ENCODE data around the gene DHX9.

The DHX9 gene

DNA sequence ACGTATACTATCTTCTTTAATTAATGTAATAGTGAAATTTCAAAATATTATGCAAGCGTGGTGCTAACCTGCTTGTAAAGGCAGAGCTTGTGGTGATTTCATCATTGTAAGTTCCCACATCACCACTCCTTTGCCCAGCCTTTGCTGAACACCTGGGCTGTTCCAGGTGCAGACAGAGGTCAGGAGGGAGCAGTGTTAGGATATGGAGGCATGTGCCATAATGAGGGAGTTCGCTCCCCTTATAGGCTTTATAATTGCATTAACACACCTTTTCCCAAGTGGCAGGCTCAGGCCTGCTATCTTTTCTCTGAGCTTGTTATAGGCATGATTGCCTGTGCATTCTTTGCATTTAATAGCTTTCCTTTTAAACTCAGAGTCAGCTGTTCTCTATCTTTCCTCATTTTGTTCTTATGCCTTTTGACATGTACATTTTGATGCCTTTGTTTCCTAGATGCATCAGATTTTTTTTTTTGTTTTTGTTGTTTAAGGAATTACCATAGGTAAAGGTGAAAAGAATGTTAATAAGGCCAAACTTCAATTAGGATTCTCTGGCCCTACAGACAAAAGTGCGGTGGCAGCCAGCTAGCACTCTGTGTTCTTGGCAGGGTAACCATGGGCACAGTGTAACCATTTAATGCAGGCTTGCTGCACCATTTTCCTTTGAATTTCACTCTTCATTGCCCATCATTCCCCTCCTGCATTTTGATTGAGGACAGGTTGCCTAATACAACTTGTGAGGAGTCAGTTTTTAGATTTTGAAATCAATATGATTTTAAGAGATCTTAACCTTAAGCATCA lies 36.9 kb upstream of the DHX9 start:
- no peak for DNase-seq (ENCODE audit: low read depth)
- no peak overlapping the region for H3K4me3 ChIP-seq (ENCODE audit: control insufficient read depth, low read depth, low read length)
- TF ChIP-seq, protein P1, sequence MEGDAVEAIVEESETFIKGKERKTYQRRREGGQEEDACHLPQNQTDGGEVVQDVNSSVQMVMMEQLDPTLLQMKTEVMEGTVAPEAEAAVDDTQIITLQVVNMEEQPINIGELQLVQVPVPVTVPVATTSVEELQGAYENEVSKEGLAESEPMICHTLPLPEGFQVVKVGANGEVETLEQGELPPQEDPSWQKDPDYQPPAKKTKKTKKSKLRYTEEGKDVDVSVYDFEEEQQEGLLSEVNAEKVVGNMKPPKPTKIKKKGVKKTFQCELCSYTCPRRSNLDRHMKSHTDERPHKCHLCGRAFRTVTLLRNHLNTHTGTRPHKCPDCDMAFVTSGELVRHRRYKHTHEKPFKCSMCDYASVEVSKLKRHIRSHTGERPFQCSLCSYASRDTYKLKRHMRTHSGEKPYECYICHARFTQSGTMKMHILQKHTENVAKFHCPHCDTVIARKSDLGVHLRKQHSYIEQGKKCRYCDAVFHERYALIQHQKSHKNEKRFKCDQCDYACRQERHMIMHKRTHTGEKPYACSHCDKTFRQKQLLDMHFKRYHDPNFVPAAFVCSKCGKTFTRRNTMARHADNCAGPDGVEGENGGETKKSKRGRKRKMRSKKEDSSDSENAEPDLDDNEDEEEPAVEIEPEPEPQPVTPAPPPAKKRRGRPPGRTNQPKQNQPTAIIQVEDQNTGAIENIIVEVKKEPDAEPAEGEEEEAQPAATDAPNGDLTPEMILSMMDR (conservative IDR thresholded peaks at IDR 0.05; ENCODE audit: control insufficient read depth, insufficient read depth, low read depth, low read length) = no peak

DNA sequence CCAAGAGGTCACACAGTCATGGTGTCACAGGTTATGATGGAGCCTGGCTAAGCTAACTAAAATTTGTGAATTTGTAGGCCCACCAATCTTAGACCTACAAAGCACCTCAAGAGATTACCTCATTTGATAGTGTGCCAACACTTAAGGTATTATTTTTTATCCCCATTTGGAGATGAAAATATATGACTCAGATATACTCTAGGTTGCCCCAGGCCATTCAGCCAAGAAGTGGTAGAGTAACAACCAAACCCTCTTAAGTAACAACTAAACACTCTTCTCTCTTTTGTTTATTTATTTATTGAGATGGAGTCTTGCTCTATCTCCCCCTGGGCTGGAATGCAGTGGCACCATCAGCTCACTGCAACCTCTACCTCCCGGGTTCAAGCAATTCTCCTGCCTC lies 35.3 kb upstream of the DHX9 start:
- no peak for DNase-seq (ENCODE audit: low read depth)
- no peak overlapping the region for H3K4me3 ChIP-seq (ENCODE audit: control insufficient read depth, low read depth, low read length)
- TF ChIP-seq, protein P1 (conservative IDR thresholded peaks at IDR 0.05; ENCODE audit: control insufficient read depth, insufficient read depth, low read depth, low read length) = no peak

DNA sequence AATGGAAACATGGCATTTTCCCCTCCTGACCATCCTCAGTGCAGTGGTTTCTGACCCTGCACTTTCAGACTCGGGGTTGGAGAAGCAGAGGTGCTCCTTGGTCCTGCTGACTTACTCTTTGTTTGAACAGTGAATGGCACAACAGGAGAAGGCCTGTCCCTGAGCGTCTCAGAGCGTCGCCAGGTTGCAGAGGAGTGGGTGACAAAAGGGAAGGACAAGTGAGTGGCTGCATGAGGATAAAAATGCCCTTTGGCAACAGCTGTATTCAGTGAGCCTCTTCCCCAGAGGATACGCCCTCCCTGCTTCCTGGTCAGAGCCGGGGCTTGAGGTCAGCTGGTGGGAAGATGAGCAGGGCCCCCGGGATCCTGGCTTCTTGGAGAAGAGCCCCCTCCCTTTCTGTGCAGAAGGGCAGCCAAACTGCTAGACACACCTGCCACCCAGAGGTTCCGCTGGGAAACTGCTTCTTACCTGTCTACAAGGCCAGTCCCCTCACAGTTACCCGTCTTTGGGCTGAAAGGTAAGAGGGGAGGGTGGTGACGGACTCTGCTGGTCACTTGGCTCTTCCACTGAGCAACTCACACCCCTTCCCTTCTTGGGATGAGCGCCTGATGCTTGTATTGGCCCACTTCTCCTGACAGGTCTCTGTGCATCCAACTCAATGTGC lies 33.0 kb upstream of the DHX9 start:
- H3K4me3 ChIP-seq (ENCODE audit: control insufficient read depth, low read depth, low read length) = no peak overlapping the region
- no peak for DNase-seq (ENCODE audit: low read depth)
- TF ChIP-seq, protein P1 (conservative IDR thresholded peaks at IDR 0.05; ENCODE audit: control insufficient read depth, insufficient read depth, low read depth, low read length) = no peak

DNA sequence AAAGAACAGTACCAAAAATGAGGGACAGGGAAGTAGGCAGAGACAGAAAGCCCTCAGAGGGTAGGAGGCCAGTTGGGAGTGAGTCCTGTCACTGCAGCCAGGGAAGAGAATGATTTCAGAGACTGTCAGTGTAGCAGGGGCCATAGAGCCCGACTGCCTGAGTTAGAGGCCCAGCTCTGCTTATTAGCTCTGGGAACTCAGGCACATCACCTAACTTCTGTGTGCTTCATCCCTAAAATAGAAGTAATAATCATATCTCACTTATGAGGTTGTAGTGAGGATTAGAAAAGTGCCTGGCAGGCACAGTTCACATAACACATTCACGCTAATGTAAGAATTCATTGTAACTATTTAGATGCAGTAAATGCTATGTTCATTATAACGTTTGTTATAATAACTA lies 31.2 kb upstream of the DHX9 start:
- TF ChIP-seq, protein P1 (conservative IDR thresholded peaks at IDR 0.05; ENCODE audit: control insufficient read depth, insufficient read depth, low read depth, low read length) = no peak
- no peak overlapping the region for H3K4me3 ChIP-seq (ENCODE audit: control insufficient read depth, low read depth, low read length)
- DNase-seq (ENCODE audit: low read depth) = no peak

DNA sequence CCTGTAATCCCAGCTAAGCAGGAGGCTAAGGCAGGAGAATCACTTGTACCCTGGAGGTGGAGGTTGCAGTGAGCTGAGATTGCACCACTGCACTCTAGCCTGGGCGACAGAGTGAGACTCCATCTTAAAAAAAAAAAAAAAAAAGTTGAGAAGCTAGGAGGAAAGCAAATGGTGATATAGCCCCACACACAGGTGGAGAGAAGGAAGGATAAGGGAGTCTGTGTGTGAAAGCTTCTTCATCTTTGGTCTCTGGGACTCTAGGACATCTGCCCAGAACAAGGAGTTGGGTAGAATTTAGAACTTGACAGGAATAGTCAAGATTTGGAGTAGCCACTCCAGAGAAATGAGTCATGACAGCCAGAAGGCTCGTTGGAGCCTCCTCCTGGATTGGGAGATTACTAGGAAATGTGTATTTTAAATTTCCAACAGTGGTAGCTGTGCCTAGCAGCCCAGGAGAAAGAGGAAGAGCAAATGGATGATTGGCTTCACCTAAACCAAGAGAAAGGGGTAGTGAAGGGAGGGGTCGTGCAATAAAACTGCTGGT lies 29.7 kb upstream of the DHX9 start:
- DNase-seq (ENCODE audit: low read depth) = peak; percentile 18
- TF ChIP-seq, protein P1 (conservative IDR thresholded peaks at IDR 0.05; ENCODE audit: control insufficient read depth, insufficient read depth, low read depth, low read length) = peak; percentile 6
- no peak overlapping the region for H3K4me3 ChIP-seq (ENCODE audit: control insufficient read depth, low read depth, low read length)

DNA sequence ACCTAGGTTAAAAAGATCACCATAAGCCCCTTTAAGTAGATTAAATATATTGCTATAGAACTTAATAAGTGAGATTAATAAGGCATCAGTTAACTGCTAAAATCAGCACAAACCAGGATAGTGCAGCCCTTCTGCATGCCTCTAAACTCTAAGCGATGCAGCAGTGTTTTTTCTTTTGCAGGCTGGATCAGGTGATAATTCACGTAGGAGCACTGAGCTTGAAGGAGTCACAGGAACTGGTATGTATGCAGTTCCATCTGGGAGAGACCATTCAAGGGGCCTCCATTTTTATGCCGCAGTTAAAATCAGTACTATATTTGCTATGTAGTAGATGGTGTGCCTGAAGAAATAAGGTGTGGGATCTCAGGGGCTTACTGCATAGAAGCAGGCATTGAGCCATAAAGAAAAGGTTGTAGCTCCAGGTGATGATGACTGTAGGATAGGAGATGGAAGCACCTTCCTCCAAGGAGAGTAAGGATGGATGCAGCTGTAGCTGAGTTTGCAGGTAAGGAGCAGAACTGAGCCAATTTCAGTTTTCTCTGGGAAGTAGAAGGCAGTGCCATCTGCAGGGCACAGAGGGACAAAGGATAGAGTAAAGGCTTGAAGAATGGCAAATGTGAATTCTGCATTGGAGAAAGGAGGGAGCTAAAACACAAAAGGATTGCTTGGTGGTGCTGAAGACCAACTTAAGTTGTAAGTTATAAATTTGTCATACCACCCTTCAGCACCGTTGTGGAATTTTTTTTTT lies 27.0 kb upstream of the DHX9 start:
- no peak overlapping the region for H3K4me3 ChIP-seq (ENCODE audit: control insufficient read depth, low read depth, low read length)
- TF ChIP-seq, protein P1 (conservative IDR thresholded peaks at IDR 0.05; ENCODE audit: control insufficient read depth, insufficient read depth, low read depth, low read length) = no peak
- no peak for DNase-seq (ENCODE audit: low read depth)
